ENCODE measurements around the gene MMAB. TPM values are rescaled to one million over a fixed set of nuclear protein-coding genes. Genes with fewer than 3 reads are reported as not detected.

MMAB gene
- 56.7 and 59.0 TPM in 2 replicates for total RNA-seq

- H3K27ac Mint-ChIP-seq = peak within 1 kb of the TSS; percentile 92
- H3K4me1 Mint-ChIP-seq (ENCODE audit: low read depth) = peaks cover 30% of the 10 kb centered on the region
- H3K9me3 Mint-ChIP-seq = no peaks in the 10 kb centered on the region
- peak; percentile 99 for DNase-seq (ENCODE audit: low spot score)
- H3K27me3 Mint-ChIP-seq (ENCODE audit: low read depth) = no peaks in the 10 kb centered on the region
- peaks cover 39% of the 10 kb centered on the region for H3K36me3 Mint-ChIP-seq (ENCODE audit: low read depth)
- peak within 1 kb of the TSS; percentile 93 for H3K4me3 Mint-ChIP-seq (ENCODE audit: low read depth)
- intact Hi-C loops (cut with micrococcal nuclease) = loop anchor here (1.0 to 10.0 kb wide), 6 partner anchors 96 to 1204 kb away; partner anchors contain the start of genes ALKBH2, FAM222A, FICD and KCTD10
These were observed at the start of gene MMAB, which contains the start of gene MVK for GRCh38 chr12:109573029-109573913. Gene MMAB, minus strand, starts transcription at chr12:109573504. Its CDS starts 24 bp downstream, at chr12:109573480. Gene MVK, plus strand, starts transcription at chr12:109573794. Its CDS starts 1,029 bp downstream, at chr12:109574823.

GRCh38 chr12:109621901-109622364 is 48.6 kb upstream of the MMAB start:
- Mint-ChIP-seq H3K4me3 (ENCODE audit: low read depth) (no peak overlapping the region), H3K36me3 (ENCODE audit: low read depth) (no peaks in the 10 kb centered on the region), H3K9me3 (no peaks in the 10 kb centered on the region), H3K27ac (no peak overlapping the region), H3K27me3 (ENCODE audit: low read depth) (peaks cover 18% of the 10 kb centered on the region), H3K4me1 (ENCODE audit: low read depth) (no peaks in the 10 kb centered on the region)
- DNase-seq (ENCODE audit: low spot score) = no peak
- intact Hi-C loops (cut with micrococcal nuclease) = no loop called here

GRCh38 chr12:109621211-109621694 is 47.9 kb upstream of the MMAB start:
- no peaks in the 10 kb centered on the region for H3K9me3 Mint-ChIP-seq
- peaks cover 18% of the 10 kb centered on the region for H3K27me3 Mint-ChIP-seq (ENCODE audit: low read depth)
- intact Hi-C loops (cut with micrococcal nuclease) = no loop called here
- H3K27ac Mint-ChIP-seq = no peak overlapping the region
- no peak for DNase-seq (ENCODE audit: low spot score)
- H3K4me1 Mint-ChIP-seq (ENCODE audit: low read depth) = no peaks in the 10 kb centered on the region
- no peaks in the 10 kb centered on the region for H3K36me3 Mint-ChIP-seq (ENCODE audit: low read depth)
- no peak overlapping the region for H3K4me3 Mint-ChIP-seq (ENCODE audit: low read depth)

- intact Hi-C loops (cut with micrococcal nuclease) = no loop called here
- Mint-ChIP-seq H3K9me3 (no peaks in the 10 kb centered on the region), H3K27ac (no peak overlapping the region), H3K4me1 (ENCODE audit: low read depth) (no peaks in the 10 kb centered on the region), H3K36me3 (ENCODE audit: low read depth) (no peaks in the 10 kb centered on the region), H3K4me3 (ENCODE audit: low read depth) (no peak overlapping the region), H3K27me3 (ENCODE audit: low read depth) (peaks cover 21% of the 10 kb centered on the region)
- no peak for DNase-seq (ENCODE audit: low spot score)
These were observed 45.8 kb upstream of the MMAB start for GRCh38 chr12:109619002-109619604.

- Mint-ChIP-seq H3K4me3 (ENCODE audit: low read depth) (no peak overlapping the region), H3K36me3 (ENCODE audit: low read depth) (no peaks in the 10 kb centered on the region), H3K27me3 (ENCODE audit: low read depth) (peaks cover 26% of the 10 kb centered on the region), H3K27ac (no peak overlapping the region), H3K4me1 (ENCODE audit: low read depth) (no peaks in the 10 kb centered on the region), H3K9me3 (no peaks in the 10 kb centered on the region)
- intact Hi-C loops (cut with micrococcal nuclease) = no loop called here
- DNase-seq (ENCODE audit: low spot score) = no peak
These were observed 44.8 kb upstream of the MMAB start for GRCh38 chr12:109618082-109618481.

GRCh38 chr12:109617491-109617890 is 44.2 kb upstream of the MMAB start:
- H3K9me3 Mint-ChIP-seq = no peaks in the 10 kb centered on the region
- H3K4me3 Mint-ChIP-seq (ENCODE audit: low read depth) = no peak overlapping the region
- peaks cover 25% of the 10 kb centered on the region for H3K27me3 Mint-ChIP-seq (ENCODE audit: low read depth)
- no peaks in the 10 kb centered on the region for H3K36me3 Mint-ChIP-seq (ENCODE audit: low read depth)
- no peaks in the 10 kb centered on the region for H3K4me1 Mint-ChIP-seq (ENCODE audit: low read depth)
- intact Hi-C loops (cut with micrococcal nuclease) = no loop called here
- H3K27ac Mint-ChIP-seq = no peak overlapping the region
- DNase-seq (ENCODE audit: low spot score) = no peak

GRCh38 chr12:109615556-109616229 is 42.4 kb upstream of the MMAB start:
- intact Hi-C loops (cut with micrococcal nuclease) = no loop called here
- Mint-ChIP-seq H3K27me3 (ENCODE audit: low read depth) (peaks cover 10% of the 10 kb centered on the region), H3K4me3 (ENCODE audit: low read depth) (no peak overlapping the region), H3K27ac (no peak overlapping the region), H3K9me3 (no peaks in the 10 kb centered on the region), H3K36me3 (ENCODE audit: low read depth) (no peaks in the 10 kb centered on the region), H3K4me1 (ENCODE audit: low read depth) (no peaks in the 10 kb centered on the region)
- DNase-seq (ENCODE audit: low spot score) = no peak

- Mint-ChIP-seq H3K4me1 (ENCODE audit: low read depth) (no peaks in the 10 kb centered on the region), H3K9me3 (no peaks in the 10 kb centered on the region), H3K36me3 (ENCODE audit: low read depth) (no peaks in the 10 kb centered on the region), H3K27me3 (ENCODE audit: low read depth) (peaks cover 14% of the 10 kb centered on the region), H3K4me3 (ENCODE audit: low read depth) (no peak overlapping the region), H3K27ac (no peak overlapping the region)
- no peak for DNase-seq (ENCODE audit: low spot score)
- intact Hi-C loops (cut with micrococcal nuclease) = no loop called here
These were observed 40.5 kb upstream of the MMAB start for GRCh38 chr12:109613649-109614455.

GRCh38 chr12:109612975-109613502 is 39.7 kb upstream of the MMAB start:
- H3K9me3 Mint-ChIP-seq = no peaks in the 10 kb centered on the region
- no peak overlapping the region for H3K27ac Mint-ChIP-seq
- no peak overlapping the region for H3K4me3 Mint-ChIP-seq (ENCODE audit: low read depth)
- peaks cover 19% of the 10 kb centered on the region for H3K27me3 Mint-ChIP-seq (ENCODE audit: low read depth)
- H3K4me1 Mint-ChIP-seq (ENCODE audit: low read depth) = no peaks in the 10 kb centered on the region
- no peaks in the 10 kb centered on the region for H3K36me3 Mint-ChIP-seq (ENCODE audit: low read depth)
- intact Hi-C loops (cut with micrococcal nuclease) = no loop called here
- no peak for DNase-seq (ENCODE audit: low spot score)

- Mint-ChIP-seq H3K4me3 (ENCODE audit: low read depth) (no peak overlapping the region), H3K27me3 (ENCODE audit: low read depth) (peaks cover 19% of the 10 kb centered on the region), H3K4me1 (ENCODE audit: low read depth) (no peaks in the 10 kb centered on the region), H3K36me3 (ENCODE audit: low read depth) (no peaks in the 10 kb centered on the region), H3K27ac (no peak overlapping the region), H3K9me3 (no peaks in the 10 kb centered on the region)
- DNase-seq (ENCODE audit: low spot score) = no peak
- intact Hi-C loops (cut with micrococcal nuclease) = no loop called here
These were observed 38.7 kb upstream of the MMAB start for GRCh38 chr12:109612003-109612402.

- Mint-ChIP-seq H3K9me3 (no peaks in the 10 kb centered on the region), H3K27ac (no peak overlapping the region), H3K4me1 (ENCODE audit: low read depth) (no peaks in the 10 kb centered on the region), H3K27me3 (ENCODE audit: low read depth) (peaks cover 20% of the 10 kb centered on the region), H3K4me3 (ENCODE audit: low read depth) (no peak overlapping the region), H3K36me3 (ENCODE audit: low read depth) (no peaks in the 10 kb centered on the region)
- intact Hi-C loops (cut with micrococcal nuclease) = no loop called here
- no peak for DNase-seq (ENCODE audit: low spot score)
These were observed 37.9 kb upstream of the MMAB start for GRCh38 chr12:109611223-109611622.

- peaks cover 20% of the 10 kb centered on the region for H3K27me3 Mint-ChIP-seq (ENCODE audit: low read depth)
- H3K4me1 Mint-ChIP-seq (ENCODE audit: low read depth) = no peaks in the 10 kb centered on the region
- H3K27ac Mint-ChIP-seq = no peak overlapping the region
- DNase-seq (ENCODE audit: low spot score) = no peak
- H3K4me3 Mint-ChIP-seq (ENCODE audit: low read depth) = no peak overlapping the region
- intact Hi-C loops (cut with micrococcal nuclease) = no loop called here
- no peaks in the 10 kb centered on the region for H3K36me3 Mint-ChIP-seq (ENCODE audit: low read depth)
- no peaks in the 10 kb centered on the region for H3K9me3 Mint-ChIP-seq
These were observed 37.2 kb upstream of the MMAB start for GRCh38 chr12:109610523-109610922.

Data from activated T-helper 2 cell treated with anti-CD3 and anti-CD28 coated beads, Interferon-gamma antibody, Interleukin-2, Interleukin-4, amounts not matched to agents 10 μg/mL and 5 μg/mL and 100 μg/mL, durations not matched to agents 14 hours and 24 hours and 36 hours (primary cell).